WTC11 (cell line): ENCODE data around the gene TMEM200A. TPM values are rescaled to one million over a fixed set of nuclear protein-coding genes. Genes with fewer than 3 reads are reported as not detected.

Experiments used
- total RNA-seq: library from RNA; stranded (reverse); gene quantifications from 3 replicates; pipeline ENCODE4 v1.2.3, GENCODE V29; 2021

The TMEM200A gene
- total RNA-seq, 1 experiment from 2014 or later = 11.0 TPM

Other genes with a start within 250 kb of the TMEM200A start
- 1.2 to 1.7 TPM (median 1.4 TPM) in 3 replicates for gene SAMD3, start 143.1 kb upstream of the TMEM200A start, total RNA-seq